GM19455 (cell line): ENCODE data around the gene TMEM119.
A peak's percentile ranks its signal among the peaks of the same experiment; 100 is the strongest.
"Not testable (repeated sequence)": the region's sequence is repeated elsewhere in the genome, so short reads cannot be mapped to it uniquely, and the experiment has no call there.

Experiments used
- ATAC-seq: cut with Tn5 transposase; IDR thresholded peaks from one replicate; pipeline ENCODE4 v1.9.1; 2021; ENCODE audit not compliant: unreplicated experiment

TMEM119 gene

GRCh38 chr12:108635201-108635996, 37.5 kb upstream of the TMEM119 start:
- ATAC-seq = peak; percentile 59

DNA sequence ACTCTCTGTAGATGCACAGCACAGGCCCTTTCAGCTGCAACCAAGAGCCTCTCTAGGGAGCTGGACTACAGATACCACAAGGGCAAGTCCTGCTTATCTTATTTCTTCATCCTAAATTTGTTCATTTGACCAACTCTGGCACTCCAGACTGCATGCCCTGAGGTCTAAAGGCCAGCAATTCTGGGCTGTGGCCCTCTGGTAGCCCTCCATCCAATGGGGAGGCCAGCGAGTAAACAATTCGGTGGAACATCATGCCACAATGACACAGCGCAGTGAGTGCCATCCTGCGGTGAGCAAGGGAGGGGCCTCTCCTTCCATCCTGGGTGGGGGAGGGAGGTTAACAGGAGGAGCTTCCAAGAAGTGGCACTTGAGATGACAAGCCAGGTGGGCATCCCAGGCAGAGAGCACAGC, 36.5 kb upstream of the TMEM119 start:
- no peak for ATAC-seq

- peak; percentile 45 for ATAC-seq
Measured at GRCh38 chr12:108633534-108634248, 35.8 kb upstream of the TMEM119 start, which contains the start of gene SELPLG. Gene SELPLG (minus strand): TSS chr12:108633894. CDS start chr12:108624307, 9,587 bp downstream.

GRCh38 chr12:108633081-108633533, 35.2 kb upstream of the TMEM119 start:
- ATAC-seq = no peak

- ATAC-seq = not testable (repeated sequence)
Measured at GRCh38 chr12:108631261-108631660, 33.4 kb upstream of the TMEM119 start.

GRCh38 chr12:108630481-108631207, 32.8 kb upstream of the TMEM119 start:
- ATAC-seq = no peak

DNA sequence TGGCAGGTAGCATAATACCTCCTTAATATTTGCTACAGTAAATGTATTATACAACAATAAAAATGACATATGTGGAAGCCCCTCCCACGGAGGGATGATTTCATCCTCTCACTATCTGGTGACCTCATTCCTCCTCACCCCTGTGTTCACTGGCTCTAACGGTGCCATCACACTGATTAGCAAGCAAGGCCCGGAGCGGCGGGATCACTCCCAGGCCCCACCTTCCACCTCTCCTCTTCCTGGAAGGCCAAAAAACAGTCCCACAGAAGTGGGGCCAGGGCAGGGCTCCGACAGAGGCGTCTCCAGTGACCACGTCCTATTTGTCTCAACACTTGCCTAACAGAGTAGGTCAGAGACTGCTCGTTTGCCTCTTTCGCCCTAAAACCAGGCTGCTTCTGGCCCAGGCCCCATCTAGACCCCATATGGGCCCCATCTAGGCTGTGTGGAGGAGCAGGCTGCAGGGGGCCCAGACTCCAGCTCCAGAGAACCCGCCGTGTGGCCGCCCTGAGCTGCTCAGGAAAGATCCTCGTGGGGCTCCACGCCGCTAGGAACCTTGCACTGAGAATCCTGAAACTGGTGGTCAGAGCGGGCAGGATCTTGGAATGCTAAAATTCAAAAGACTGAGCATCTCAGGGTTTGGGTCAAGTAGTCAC, 32.1 kb upstream of the TMEM119 start:
- ATAC-seq = no peak

- ATAC-seq = no peak
Measured at GRCh38 chr12:108629151-108629550, 31.3 kb upstream of the TMEM119 start.

DNA sequence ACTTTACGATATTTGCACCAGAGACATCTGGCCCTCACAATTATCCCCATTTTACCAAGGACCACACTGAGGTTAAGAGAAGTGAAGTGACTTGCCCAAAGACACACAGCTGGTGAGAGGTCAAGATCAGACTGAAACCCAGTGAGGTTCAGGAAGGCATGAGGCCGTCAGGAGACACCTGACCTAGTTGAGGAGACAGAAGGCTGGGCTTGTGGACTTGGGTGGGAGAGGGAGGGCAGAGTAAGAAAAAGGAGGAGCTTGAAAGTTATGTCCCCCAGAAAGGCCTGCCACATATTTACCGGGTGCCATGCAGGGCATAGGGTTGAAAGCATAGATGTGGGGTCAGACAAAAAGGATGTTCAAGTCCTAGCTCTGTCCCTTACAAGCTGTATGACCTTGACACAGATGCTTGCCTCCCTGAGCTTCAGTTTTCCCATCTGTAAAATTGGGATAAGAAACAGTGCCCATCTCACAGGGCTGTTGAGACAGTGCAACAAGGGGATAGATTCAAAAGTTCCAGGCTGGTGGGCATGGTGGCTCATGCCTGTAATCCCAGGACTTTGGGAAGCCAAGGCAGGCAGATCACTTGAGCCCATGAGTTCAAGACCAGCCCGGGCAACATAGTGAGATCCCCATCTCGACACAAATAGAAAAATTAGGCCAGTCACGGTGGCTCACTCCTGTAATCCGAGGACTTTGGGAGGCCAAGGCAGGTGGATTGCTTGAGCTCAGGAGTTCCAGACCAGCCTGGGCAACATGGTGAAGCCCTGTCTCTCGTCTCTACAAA, 29.4 kb upstream of the TMEM119 start:
- no peak for ATAC-seq

DNA sequence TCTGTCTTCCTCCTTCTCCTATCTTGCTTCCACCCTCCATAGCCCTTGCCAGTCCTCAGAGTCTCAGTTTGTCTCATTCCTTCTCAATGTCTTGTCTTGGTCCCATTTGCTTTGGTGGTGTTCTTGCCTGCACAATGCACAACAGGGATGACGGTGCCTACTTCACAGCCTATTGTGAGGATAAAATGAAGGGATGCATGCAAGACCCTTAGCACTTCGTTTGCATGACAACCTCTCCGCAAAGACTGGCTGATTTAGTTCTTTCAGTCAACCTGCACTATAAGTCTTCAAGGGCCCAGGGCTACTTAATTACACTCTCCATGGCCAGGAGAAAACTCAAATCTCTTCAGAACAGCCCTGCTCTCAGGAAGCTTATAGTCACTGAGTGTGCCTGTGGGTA, 27.3 kb upstream of the TMEM119 start:
- ATAC-seq = no peak

DNA sequence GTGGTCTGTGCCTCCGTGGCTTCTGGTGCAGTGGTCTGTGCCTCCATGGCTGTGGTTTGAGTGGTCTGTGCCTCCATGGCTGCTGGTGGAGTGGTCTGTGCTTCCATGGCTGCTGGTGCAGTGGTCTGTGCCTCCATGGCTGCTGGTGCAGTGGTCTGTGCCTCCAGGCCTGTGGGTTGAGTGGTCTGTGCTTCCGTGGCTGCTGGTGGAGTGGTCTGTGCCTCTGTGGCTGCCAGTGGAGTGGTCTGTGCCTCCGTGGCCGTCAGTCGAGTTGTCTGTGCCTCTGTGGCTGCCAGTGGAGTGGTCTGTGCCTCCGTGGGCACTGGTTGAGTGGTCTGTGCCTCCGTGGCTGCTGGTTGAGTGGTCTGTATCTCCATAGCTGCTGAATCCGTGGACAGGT, 25.7 kb upstream of the TMEM119 start:
- no peak for ATAC-seq

GRCh38 chr12:108622921-108623514, 25.1 kb upstream of the TMEM119 start:
- no peak for ATAC-seq

GRCh38 chr12:108622421-108622820, 24.5 kb upstream of the TMEM119 start:
- no peak for ATAC-seq

DNA sequence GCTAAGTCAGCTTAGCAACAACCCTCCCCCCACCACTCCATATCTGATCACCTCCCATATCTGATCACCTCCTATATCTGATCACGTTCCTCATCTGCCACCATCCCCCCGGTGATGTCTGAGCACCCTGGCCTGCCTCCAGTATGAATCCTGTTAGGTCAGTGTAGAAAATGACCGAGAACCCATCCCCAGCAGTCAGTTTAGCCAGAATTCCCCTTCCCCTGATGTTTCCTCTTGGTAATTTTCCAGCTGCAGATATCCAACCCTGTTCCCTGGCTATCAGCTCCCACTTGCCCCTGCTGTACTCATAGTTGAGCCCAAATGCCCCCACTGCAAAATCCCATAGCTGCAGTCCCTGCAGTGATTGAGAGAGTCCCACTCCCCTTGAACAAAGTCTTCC, 23.3 kb upstream of the TMEM119 start:
- no peak for ATAC-seq

GRCh38 chr12:108620236-108620879, 22.5 kb upstream of the TMEM119 start:
- no peak for ATAC-seq

DNA sequence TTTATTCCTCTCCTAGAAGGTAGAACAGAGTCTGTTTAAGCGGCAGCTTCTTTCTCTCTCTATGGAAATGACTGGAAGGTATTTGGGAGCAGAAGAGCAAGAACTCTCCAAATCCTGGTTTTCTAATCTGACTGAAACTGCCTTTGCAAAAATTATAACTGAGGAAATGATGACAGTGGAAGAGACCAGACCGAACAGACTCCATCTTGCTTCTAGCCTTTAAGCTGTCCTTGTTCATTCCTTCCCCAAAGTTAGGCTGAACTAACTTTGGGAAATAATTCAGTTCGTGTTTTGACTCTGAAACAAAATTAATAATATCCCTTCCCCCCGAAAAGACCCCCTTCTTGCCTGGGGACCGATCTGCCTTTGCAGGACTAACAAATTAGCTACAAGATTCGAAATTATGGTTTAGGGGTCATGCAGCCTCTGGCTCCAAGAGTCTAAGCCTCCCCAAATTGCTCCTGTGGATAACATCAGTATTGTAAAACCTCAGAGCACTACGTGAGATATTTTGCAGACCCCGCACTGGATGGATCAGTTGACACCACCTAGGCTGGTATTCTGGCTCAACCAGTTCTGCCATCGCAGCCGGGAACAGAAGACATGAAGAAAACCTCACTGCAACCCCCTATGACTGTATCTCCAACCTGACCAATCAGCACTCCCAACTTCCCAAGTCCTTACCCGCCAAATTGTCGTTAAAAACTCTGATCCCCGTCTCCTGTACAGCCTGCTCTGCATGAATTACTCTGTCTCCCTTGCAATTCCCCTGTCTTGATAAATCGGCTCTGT, 21.7 kb upstream of the TMEM119 start:
- no peak for ATAC-seq

- ATAC-seq = not testable (repeated sequence)
Measured at GRCh38 chr12:108618953-108619274, 21.0 kb upstream of the TMEM119 start.

GRCh38 chr12:108618079-108618952, 20.4 kb upstream of the TMEM119 start:
- no peak for ATAC-seq
